HepG2 (cell line): ENCODE measurements around the gene RNF213. TPM values are rescaled to one million over a fixed set of nuclear protein-coding genes. Genes with fewer than 3 reads are reported as not detected.

ENCODE experiments used
- ARNTL ChIP-seq: sonication (generic); formaldehyde crosslinking; IDR thresholded peaks from 2 replicates; pipeline ENCODE4 v1.4.0; 2020; ENCODE audit warnings: mild to moderate bottlenecking, missing genetic modification reagents
- CREM ChIP-seq, 2 experiments: sonication (generic) in 1 of 2; formaldehyde crosslinking in 1 of 2; IDR thresholded peaks; 2 replicates each; pipeline versions ENCODE4 v1.4.0 to v1.6.1; 2016 to 2020; ENCODE audit warnings: antibody characterized with exemption in 1 of 2, mild to moderate bottlenecking in 1 of 2, missing genetic modification reagents in 1 of 2
- IRF1 ChIP-seq: sonication (generic); formaldehyde crosslinking; IDR thresholded peaks from 2 replicates; pipeline ENCODE4 v1.4.0; 2020; ENCODE audit warnings: low read depth, mild to moderate bottlenecking, missing genetic modification reagents
- NFE2 ChIP-seq: sonication (generic); formaldehyde crosslinking; IDR thresholded peaks from 2 replicates; pipeline ENCODE4 v1.4.0; 2020; ENCODE audit warnings: missing genetic modification reagents
- PAXIP1 ChIP-seq: sonication (generic); formaldehyde crosslinking; conservative IDR thresholded peaks from 2 replicates; pipeline ENCODE4 v1.4.0; 2020; ENCODE audit warnings: mild to moderate bottlenecking, missing genetic modification reagents, moderate library complexity
- THAP9 ChIP-seq: sonication (generic); formaldehyde crosslinking; IDR thresholded peaks from 2 replicates; pipeline ENCODE4; 2020; ENCODE audit warnings: missing genetic modification reagents, mild to moderate bottlenecking, borderline replicate concordance
- U2AF2 ChIP-seq: fragments of 200-400 bp; formaldehyde crosslinking; IDR thresholded peaks from 2 replicates; pipeline ENCODE4 v1.6.1; 2017; ENCODE audit warnings: low read depth, mild to moderate bottlenecking, low read length
- YEATS4 ChIP-seq: sonication (generic); formaldehyde crosslinking; IDR thresholded peaks from 2 replicates; pipeline ENCODE4 v1.4.0; 2020; ENCODE audit warnings: missing genetic modification reagents, borderline replicate concordance
- ZBTB14 ChIP-seq: sonication (generic); formaldehyde crosslinking; IDR thresholded peaks from 2 replicates; pipeline ENCODE4 v1.4.0; 2020; ENCODE audit warnings: missing genetic modification reagents
- ZBTB25 ChIP-seq: IDR thresholded peaks from 2 replicates; pipeline ENCODE4 v1.6.1; 2018; ENCODE audit warnings: missing genetic modification reagents
- ZBTB43 ChIP-seq: sonication (generic); formaldehyde crosslinking; conservative IDR thresholded peaks from 2 replicates; pipeline ENCODE4 v1.4.0; 2020; ENCODE audit warnings: missing genetic modification reagents
- ZMYM2 ChIP-seq: sonication (generic); formaldehyde crosslinking; IDR thresholded peaks from 2 replicates; pipeline ENCODE4 v1.8.0; 2022; ENCODE audit warnings: mild to moderate bottlenecking, missing genetic modification reagents
- ZNF263 ChIP-seq: sonication (generic); formaldehyde crosslinking; IDR thresholded peaks from 2 replicates; pipeline ENCODE4 v1.4.0; 2020; ENCODE audit warnings: missing genetic modification reagents
- ZNF468 ChIP-seq: sonication (generic); formaldehyde crosslinking; IDR thresholded peaks from 2 replicates; pipeline ENCODE4 v1.8.0; 2022; ENCODE audit warnings: mild to moderate bottlenecking, moderate library complexity, missing genetic modification reagents
- polyA plus RNA-seq, 8 experiments: library from polyadenylated mRNA; depleted of rRNA in 3 of 8; stranded (reverse) in 7 of 8; unstranded in 1 of 8; fragments of >200 nt; fragmentation: Illumina TruSeq in 4 of 8; extraction: Trizol in 4 of 8; gene quantifications; 2 replicates each; pipeline versions ENCODE4 v1.2.1 to v1.2.3, GENCODE V29; 2011 to 2016; ENCODE audit warnings: low read depth in 4 of 8, missing spikeins in 1 of 8, mixed read lengths in 1 of 8; ENCODE audit not compliant: insufficient read depth in 1 of 8
- total RNA-seq, 5 experiments: library from RNA; depleted of rRNA; stranded (reverse); fragments of >200 nt; fragmentation: Illumina TruSeq; extraction: Trizol; gene quantifications; 2 replicates each; pipeline ENCODE4 v1.2.3, GENCODE V29; 2016; ENCODE audit warnings: low read depth in 1 of 5

Gene RNF213
- total and polyA plus RNA-seq, 2 of the 13 experiments (the other 11 are each of a cell fraction or from before 2014, with no cell fraction given) = 38.6 to 38.7 TPM

- TF ChIP-seq ZNF263 (CRISPR knock-in tag) (no peak; the same call in 1 of the 2 replicates), THAP9 (peak; percentile 96), PAXIP1 (peak; percentile 39), U2AF2 (peak; percentile 76; the same call in 1 of the 2 replicates), ARNTL (CRISPR knock-in tag) (peak; percentile 70; the same call in 1 of the 2 replicates), YEATS4 (CRISPR knock-in tag) (peak; percentile 90), ZNF468 (CRISPR knock-in tag) (no peak; the same call in 1 of the 2 replicates), ZBTB14 (CRISPR knock-in tag) (no peak; the same call in 1 of the 2 replicates), NFE2 (CRISPR knock-in tag) (no peak), ZBTB25 (peak; percentile 91; the same call in 1 of the 2 replicates), IRF1 (CRISPR knock-in tag) (no peak), CREM (IDR thresholded peaks at IDR 0.05) (peak; percentile 97), CREM (CRISPR knock-in tag; IDR thresholded peaks at IDR 0.05) (peak; percentile 78), ZMYM2 (no peak), ZBTB43 (CRISPR knock-in tag) (peak; percentile 76; the same call in 1 of the 2 replicates)
Observed at GRCh38 chr17:80414803-80415625, 154.4 kb downstream of the RNF213 start, which contains the start of gene ENDOV (continued).
